Activated CD8-positive, alpha-beta memory T cell treated with anti-CD3 and anti-CD28 coated beads, Interleukin-2, amount 50 U/mL, for 48 hours (primary cell): ENCODE data around the gene SNTB2.
"Not testable (repeated sequence)": the region's sequence is repeated elsewhere in the genome, so short reads cannot be mapped to it uniquely, and the experiment has no call there.

ENCODE experiments used
- DNase-seq: peaks from one replicate; pipeline ENCODE4 v3.0.0-alpha.2; 2020

The SNTB2 gene

GRCh38 chr16:69239851-69240250, 52.9 kb downstream of the SNTB2 start:
- DNase-seq = no peak

GRCh38 chr16:69240331-69240730, 53.4 kb downstream of the SNTB2 start:
- no peak for DNase-seq

- no peak for DNase-seq
Observed at GRCh38 chr16:69241926-69242325, 55.0 kb downstream of the SNTB2 start.

GRCh38 chr16:69243479-69243878, 56.5 kb downstream of the SNTB2 start:
- DNase-seq = no peak

- no peak for DNase-seq
Observed at GRCh38 chr16:69244336-69244735, 57.4 kb downstream of the SNTB2 start.

- no peak for DNase-seq
Observed at GRCh38 chr16:69250081-69250480, 63.1 kb downstream of the SNTB2 start.

GRCh38 chr16:69253870-69254341, 66.9 kb downstream of the SNTB2 start:
- DNase-seq = no peak

GRCh38 chr16:69259428-69259764, 72.4 kb downstream of the SNTB2 start:
- not testable (repeated sequence) for DNase-seq

GRCh38 chr16:69260019-69260418, 73.1 kb downstream of the SNTB2 start:
- DNase-seq = no peak

GRCh38 chr16:69260506-69260905, 73.5 kb downstream of the SNTB2 start:
- no peak for DNase-seq

- no peak for DNase-seq
Observed at GRCh38 chr16:69266334-69267063, 79.5 kb downstream of the SNTB2 start.

- DNase-seq = no peak
Observed at GRCh38 chr16:69267633-69268032, 80.7 kb downstream of the SNTB2 start.

GRCh38 chr16:69270395-69270794, 83.4 kb downstream of the SNTB2 start:
- DNase-seq = no peak

- no peak for DNase-seq
Observed at GRCh38 chr16:69270831-69271230, 83.9 kb downstream of the SNTB2 start.

- no peak for DNase-seq
Observed at GRCh38 chr16:69273009-69273408, 86.0 kb downstream of the SNTB2 start.

GRCh38 chr16:69274699-69275235, 87.8 kb downstream of the SNTB2 start:
- no peak for DNase-seq

GRCh38 chr16:69276148-69277115, 89.5 kb downstream of the SNTB2 start:
- no peak for DNase-seq

- DNase-seq = no peak
Observed at GRCh38 chr16:69277413-69277812, 90.4 kb downstream of the SNTB2 start.

- DNase-seq = no peak
Observed at GRCh38 chr16:69283851-69284250, 96.9 kb downstream of the SNTB2 start.

- no peak for DNase-seq
Observed at GRCh38 chr16:69285240-69285639, 98.3 kb downstream of the SNTB2 start.

GRCh38 chr16:69286941-69287713, 100.2 kb downstream of the SNTB2 start:
- no peak for DNase-seq

- DNase-seq = not testable (repeated sequence)
Observed at GRCh38 chr16:69291657-69292056, 104.7 kb downstream of the SNTB2 start.

GRCh38 chr16:69293401-69293800, 106.4 kb downstream of the SNTB2 start:
- DNase-seq = no peak
